Progenitor cell of endocrine pancreas (in vitro differentiated cells): Measurements from ENCODE around the gene TSPAN4. TPM values are rescaled to one million over a fixed set of nuclear protein-coding genes. Genes with fewer than 3 reads are reported as not detected.

Experiments
- DNase-seq: peaks from one replicate; pipeline ENCODE4 v3.0.0; 2021; ENCODE audit warnings: low spot score; ENCODE audit not compliant: unreplicated experiment
- H3K27ac Mint-ChIP-seq: 2 replicates; pipeline ENCODE4 v1.8.0; 2021; ENCODE audit warnings: mild to moderate bottlenecking, moderate library complexity, mixed read lengths
- H3K27me3 Mint-ChIP-seq: 2 replicates; pipeline ENCODE4 v1.8.0; 2021; ENCODE audit warnings: mixed read lengths
- H3K36me3 Mint-ChIP-seq: 2 replicates; pipeline ENCODE4 v1.8.0; 2022; ENCODE audit warnings: mixed read lengths; ENCODE audit not compliant: insufficient read depth
- H3K4me1 Mint-ChIP-seq: 2 replicates; pipeline ENCODE4 v1.8.0; 2021; ENCODE audit warnings: low read depth, mixed read lengths
- H3K4me3 Mint-ChIP-seq: 2 replicates; pipeline ENCODE4 v1.8.0; 2021; ENCODE audit warnings: low read depth, mild to moderate bottlenecking, moderate library complexity, mixed read lengths
- H3K9me3 Mint-ChIP-seq: 2 replicates; pipeline ENCODE4 v1.8.0; 2021; ENCODE audit warnings: low read depth, mixed read lengths
- CTCF ChIP-seq: fragments of 200-600 bp; sonication (generic); IDR thresholded peaks from one replicate; pipeline ENCODE4 v1.5.0; 2021; ENCODE audit warnings: antibody characterized with exemption, mild to moderate bottlenecking; ENCODE audit not compliant: unreplicated experiment
- total RNA-seq: library from RNA; stranded (reverse); gene quantifications from 2 replicates; pipeline ENCODE4 v1.2.1, GENCODE V29; 2021

The TSPAN4 gene
- total RNA-seq, 1 donor from 2014 or later, result 24.9 TPM

- no peak for DNase-seq
- TF ChIP-seq CTCF, result no peak
- Mint-ChIP-seq H3K4me3 (no peak overlapping the region), H3K4me1 (peaks cover under 1% of the 10 kb centered on the region), H3K27ac (no peak overlapping the region), H3K9me3 (no peaks in the 10 kb centered on the region), H3K27me3 (no peaks in the 10 kb centered on the region), H3K36me3 (no peaks in the 10 kb centered on the region)
Measured at GRCh38 chr11:802693-803466, 39.8 kb upstream of the TSPAN4 start.

GRCh38 chr11:803467-803742 is 39.2 kb upstream of the TSPAN4 start:
- peaks cover 2% of the 10 kb centered on the region for H3K4me1 Mint-ChIP-seq
- no peak for DNase-seq
- H3K36me3 Mint-ChIP-seq, result no peaks in the 10 kb centered on the region
- H3K27ac Mint-ChIP-seq, result no peak overlapping the region
- H3K9me3 Mint-ChIP-seq, result no peaks in the 10 kb centered on the region
- H3K4me3 Mint-ChIP-seq, result no peak overlapping the region
- no peak for TF ChIP-seq CTCF
- H3K27me3 Mint-ChIP-seq, result no peaks in the 10 kb centered on the region

DNA sequence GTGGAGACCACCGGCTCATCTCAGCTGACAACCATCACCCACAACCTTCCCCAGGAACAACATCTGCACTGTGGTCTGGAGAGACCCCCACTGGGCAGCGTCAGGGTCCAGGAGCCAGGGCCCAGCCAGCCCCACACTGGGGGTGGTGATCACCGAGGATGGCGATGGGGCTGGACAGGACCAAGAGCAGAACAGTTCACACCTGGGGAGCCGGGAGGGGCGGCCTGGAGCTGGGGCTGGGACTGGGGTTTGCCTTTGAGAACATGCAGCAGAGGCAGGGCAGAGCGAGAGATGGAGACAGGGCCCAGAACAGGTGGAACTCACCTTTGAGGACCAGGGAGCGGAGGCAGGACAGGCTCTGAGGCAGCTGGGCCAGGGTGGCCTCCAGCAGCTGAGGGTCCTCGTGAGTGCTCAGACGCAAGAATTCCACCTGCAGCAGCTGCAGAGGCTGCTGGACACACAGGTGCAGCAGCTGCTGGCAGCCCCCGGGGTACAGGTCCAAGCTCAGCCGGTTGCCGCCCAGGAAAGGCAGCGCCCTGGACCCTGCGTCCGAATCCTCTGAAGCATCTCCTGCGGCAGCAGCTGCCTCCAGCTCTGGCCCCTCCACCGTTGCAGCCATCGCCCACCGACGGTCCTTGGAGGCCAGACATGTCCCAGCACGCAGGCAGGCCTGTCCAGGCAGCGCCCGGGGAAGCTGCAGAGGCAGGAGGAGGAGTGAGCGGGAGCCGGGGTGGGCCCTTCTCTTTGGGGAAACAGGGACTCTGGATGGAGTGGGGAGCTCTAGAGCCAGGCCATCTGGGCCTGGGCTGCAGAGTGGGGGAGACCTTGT is 38.7 kb upstream of the TSPAN4 start:
- H3K36me3 Mint-ChIP-seq, result no peaks in the 10 kb centered on the region
- H3K27me3 Mint-ChIP-seq, result no peaks in the 10 kb centered on the region
- TF ChIP-seq CTCF, result no peak
- no peak overlapping the region for H3K27ac Mint-ChIP-seq
- no peaks in the 10 kb centered on the region for H3K9me3 Mint-ChIP-seq
- peak overlapping the region; percentile 65 for H3K4me3 Mint-ChIP-seq
- peaks cover 4% of the 10 kb centered on the region for H3K4me1 Mint-ChIP-seq
- DNase-seq, result no peak

- H3K27me3 Mint-ChIP-seq, result no peaks in the 10 kb centered on the region
- H3K9me3 Mint-ChIP-seq, result no peaks in the 10 kb centered on the region
- H3K4me1 Mint-ChIP-seq, result peaks cover 5% of the 10 kb centered on the region
- H3K4me3 Mint-ChIP-seq, result peak overlapping the region; percentile 65
- no peak for TF ChIP-seq CTCF
- no peak for DNase-seq
- no peak overlapping the region for H3K27ac Mint-ChIP-seq
- no peaks in the 10 kb centered on the region for H3K36me3 Mint-ChIP-seq
Measured at GRCh38 chr11:804599-804964, 38.1 kb upstream of the TSPAN4 start.

- Mint-ChIP-seq H3K4me3 (peak overlapping the region; percentile 93), H3K9me3 (no peaks in the 10 kb centered on the region), H3K36me3 (peaks cover 4% of the 10 kb centered on the region), H3K27me3 (no peaks in the 10 kb centered on the region), H3K27ac (peak overlapping the region; percentile 99), H3K4me1 (peaks cover 15% of the 10 kb centered on the region)
- no peak for DNase-seq
- TF ChIP-seq CTCF, result no peak
Measured at GRCh38 chr11:808427-809286, 34.0 kb upstream of the TSPAN4 start.
